HG03103 (cell line): Measurements from ENCODE around the gene CD86.

Experiments used
- ATAC-seq: cut with Tn5 transposase; IDR thresholded peaks from one replicate; pipeline ENCODE4 v1.9.1; 2021; ENCODE audit warnings: low read depth; ENCODE audit not compliant: unreplicated experiment

The CD86 gene

DNA sequence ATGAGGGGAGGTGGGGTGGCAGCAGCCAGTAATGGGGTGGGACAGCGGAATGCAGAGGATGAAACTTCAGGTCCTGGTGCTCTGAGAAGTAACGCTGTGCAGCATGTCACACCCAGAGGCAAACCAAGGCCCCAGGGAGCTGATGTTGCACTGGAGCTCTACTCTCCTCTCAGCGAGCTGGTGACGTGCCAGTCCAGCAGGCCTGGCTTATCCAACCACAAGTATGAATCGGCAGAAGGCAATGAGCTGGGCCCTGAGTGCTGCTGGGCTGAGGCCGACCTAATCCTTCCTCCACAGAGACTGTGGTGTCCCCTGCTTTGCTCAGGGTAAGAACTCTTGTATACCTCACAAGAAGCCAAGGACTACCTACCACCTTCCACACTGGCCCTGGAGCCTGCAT is 30.5 kb downstream of the CD86 start:
- no peak for ATAC-seq

DNA sequence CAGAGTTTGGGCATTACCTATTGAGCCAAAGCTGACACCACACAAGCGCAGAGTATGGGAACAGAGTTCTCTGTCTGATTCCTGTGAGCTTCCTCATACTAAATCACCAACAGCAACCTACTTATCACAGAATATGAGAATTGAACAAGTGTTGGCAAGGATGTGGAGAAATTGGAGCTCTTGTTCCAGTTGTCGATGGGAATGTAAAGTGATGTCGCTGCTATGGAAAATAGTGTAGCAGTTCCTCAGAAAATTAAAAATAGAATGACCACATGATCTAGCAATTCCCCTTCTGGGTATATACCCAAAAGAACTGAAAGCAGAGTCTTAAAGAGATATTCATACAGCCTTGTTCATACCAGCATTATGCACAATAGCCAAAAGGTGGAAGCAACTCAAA is 33.4 kb downstream of the CD86 start:
- ATAC-seq = no peak

DNA sequence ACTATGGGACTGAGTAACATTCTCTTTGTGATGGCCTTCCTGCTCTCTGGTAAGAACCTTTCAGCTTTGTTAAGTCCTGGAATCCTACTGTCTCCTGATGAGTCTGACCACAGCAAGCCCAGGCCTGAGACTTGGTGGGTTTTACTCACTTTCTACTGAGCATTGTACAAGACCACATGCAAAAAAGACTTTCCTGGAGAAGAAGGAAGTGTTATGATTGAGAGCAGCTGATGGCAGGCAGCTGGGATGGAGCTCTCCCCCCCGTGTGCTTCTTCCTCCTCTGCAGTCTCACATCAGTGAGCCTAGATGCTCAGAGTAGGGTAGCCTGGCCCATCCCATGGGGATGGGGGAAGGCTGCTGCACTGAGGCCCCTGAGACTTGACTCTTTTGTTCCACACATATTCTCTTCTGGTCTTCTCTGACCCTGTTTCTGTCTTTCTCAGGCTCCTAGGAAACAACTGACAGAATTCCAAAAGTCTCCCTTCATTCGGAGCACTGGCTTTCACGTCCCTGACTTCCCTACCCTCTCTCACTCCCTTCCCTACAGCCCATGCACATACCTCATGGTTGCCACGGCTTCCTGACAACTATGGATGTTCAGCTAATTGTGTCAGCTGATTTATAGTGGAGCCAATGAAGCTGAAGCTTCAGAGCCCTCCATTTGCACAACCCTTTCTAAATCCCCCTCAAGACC is 36.6 kb downstream of the CD86 start:
- ATAC-seq = peak; percentile 46

DNA sequence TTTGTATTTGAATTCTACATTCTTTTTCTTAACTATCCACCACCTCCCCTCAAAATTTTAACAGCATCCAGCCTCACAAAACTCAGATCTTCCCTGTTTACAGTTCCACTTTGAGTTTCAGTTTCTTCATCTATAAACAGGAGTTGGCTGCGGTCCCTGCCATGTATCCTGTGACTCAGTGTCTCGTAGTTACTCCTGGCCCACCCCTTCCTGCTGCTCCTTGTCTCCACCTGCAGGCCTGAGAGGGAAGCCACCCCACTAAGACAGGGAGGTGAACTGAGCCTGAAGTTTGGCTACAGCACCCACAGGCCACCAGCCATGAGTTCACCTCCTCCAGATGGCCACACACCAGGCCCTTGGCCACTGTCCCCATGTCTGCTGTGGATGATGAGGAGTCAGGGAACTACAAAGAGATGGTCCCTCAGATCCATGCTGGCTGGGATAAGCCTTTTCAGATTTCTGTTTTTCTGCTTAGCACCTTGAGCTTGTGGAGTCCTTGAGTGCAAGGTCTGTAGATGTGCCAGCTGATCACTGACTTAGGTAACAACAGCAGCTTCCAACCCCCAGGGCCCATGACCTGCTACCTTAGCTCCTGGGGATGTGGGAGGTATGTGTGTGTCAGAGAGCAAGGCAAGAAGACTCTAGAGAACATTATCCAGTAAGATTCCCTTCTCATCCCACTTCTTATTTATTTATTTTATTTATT is 37.5 kb downstream of the CD86 start:
- ATAC-seq = no peak

DNA sequence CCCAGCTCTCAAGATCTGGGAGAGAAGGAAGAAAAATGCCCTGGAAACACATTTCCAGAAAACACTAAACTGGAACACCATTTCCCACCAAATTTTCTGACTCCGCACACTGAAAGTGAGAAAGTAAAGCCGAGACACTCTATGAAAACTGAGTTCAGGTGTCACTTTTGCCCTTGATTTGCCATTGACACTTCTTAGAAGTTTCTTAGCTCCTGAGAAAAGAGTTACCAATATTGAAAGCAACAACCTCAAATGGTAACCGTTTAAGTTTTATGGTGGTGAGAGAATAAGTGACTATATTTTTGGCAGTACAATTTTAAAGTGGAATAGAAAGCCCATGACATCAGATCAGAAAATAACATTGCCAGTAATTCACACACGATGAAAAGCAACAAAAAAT is 39.0 kb downstream of the CD86 start:
- no peak for ATAC-seq

DNA sequence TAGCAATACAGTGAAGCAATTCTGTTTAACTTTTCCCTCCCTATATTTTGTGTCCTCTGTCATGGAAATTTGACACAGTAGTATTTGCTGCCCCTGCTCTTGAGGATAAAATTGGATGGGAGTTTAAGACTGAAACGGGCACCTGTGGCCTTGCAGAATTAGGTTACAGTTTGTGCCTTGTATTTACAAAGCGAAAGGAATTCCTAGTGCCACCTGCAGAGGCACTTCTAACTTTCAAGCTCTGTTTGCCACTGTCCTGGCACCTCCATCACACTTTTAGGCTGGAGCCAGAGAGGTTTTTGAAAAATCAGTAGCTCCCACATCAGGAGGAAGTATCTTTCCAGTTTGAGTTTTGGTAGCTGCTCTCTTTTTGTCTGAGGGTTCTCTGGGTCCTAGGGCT is 39.5 kb downstream of the CD86 start:
- ATAC-seq = no peak

DNA sequence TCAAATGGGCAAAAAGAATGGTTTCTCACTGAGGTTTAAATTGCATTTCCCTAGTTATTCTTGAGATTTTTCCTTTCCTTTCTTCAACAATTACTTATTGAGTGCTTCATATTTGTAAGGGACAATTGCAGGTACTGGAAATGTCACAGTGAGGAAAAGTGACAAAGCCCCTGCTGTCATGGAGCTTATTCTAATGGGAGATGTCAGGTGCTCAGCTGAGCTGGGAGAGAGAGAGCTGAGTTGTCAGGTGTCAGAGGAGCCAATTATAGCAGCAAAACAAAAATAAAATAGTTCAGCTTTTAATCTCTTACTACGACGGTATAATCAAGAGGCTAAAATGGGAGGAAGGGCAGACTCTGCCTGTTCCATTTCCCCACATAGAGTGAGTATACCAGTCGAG is 42.0 kb downstream of the CD86 start:
- no peak for ATAC-seq

DNA sequence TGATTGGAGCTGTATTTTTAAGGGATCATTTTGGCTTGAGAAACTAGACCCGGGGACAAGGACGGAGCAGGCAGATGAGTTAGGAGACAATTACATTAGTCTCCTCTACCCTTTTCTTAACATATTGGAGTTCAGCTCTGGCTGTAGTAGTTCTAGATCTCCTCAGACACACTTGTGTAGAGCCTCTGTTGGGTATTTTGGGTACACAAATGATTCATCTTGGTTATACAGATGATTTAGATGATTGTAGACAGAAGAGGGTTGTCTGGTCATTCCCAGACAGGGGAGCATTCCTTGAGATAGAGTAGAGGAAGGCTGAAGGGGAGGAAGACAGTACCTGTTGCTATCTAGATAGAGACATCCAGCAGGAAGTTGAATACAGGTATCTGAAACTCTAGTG is 43.4 kb downstream of the CD86 start:
- no peak for ATAC-seq

DNA sequence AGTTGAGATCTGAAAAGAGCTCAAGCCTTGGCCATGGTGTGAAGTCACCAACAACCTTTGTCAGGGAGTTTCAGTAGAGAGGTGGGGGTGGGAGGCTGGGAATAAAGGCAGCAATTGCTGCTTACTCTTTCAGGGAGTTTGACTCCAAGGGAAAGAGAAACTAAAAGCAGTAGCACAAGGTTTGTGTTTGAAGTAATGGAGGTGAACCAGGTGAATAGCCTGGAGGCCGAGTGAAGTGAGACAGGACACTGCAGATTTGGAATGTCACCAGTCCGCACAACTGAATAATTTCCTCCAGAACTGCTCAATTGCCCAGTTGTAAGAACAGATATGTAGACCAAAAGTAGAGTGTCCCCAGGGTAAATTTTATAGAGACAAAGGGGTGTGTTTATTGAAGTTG is 44.1 kb downstream of the CD86 start:
- no peak for ATAC-seq

DNA sequence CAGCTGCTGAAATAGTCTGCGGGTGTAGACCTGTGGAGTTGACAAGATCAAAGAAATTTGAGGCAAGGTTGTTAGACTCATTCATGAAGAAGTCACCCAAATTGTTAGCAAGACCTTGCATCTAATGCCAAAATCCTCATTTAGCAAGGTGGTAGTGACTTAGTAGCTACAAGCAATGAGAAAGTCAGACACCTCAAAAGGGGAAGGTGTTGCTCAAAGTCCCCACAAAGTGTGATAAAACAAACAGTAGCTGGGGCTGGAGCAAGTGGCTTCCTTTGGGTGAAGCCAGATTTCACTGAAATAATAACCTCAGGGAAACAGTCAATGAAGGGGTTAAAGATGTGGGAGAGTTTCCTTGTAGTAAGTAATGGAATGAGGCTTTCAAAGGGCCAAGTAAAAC is 44.9 kb downstream of the CD86 start:
- no peak for ATAC-seq

DNA sequence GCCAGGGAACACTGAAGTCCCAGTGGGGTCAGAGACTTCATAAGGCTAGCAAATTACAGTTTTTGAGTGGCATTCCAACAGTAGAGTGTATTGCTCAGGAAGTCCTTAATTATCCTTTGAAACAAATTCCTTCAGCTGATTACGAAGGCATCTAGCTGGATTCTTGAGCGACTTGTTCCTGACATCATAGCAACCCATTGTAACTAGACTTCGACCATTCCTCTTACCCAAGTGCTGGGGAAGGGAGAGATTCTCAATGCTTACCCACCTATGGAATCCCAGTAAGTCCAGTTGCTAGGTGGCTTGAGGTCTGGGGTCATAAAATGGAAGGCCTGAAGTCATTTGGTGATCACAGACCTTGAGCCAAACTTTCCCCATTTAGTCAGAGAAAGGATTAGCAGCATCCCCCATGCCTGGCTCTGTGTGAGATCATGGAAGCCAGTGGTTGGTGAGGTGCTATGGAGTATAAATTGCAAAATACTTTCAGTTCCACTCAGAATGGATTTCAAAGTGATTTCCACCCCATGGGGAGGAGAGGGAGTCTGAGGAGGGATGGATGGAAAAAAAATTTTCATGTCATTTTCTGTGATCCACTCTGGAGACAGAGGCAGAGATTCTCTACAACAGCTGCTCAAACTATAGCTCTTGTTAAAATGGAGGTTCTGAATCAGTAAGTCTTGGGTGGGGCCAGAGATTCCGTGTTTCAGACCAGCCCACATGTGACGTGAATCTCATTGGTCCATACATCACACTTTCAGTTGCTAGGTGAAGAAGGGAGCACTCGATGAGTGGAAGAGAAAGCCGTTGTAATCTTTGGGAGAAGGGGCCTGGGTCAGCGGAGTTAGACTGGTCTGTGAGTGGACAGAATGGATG is 45.7 kb downstream of the CD86 start:
- ATAC-seq = peak; percentile 43

DNA sequence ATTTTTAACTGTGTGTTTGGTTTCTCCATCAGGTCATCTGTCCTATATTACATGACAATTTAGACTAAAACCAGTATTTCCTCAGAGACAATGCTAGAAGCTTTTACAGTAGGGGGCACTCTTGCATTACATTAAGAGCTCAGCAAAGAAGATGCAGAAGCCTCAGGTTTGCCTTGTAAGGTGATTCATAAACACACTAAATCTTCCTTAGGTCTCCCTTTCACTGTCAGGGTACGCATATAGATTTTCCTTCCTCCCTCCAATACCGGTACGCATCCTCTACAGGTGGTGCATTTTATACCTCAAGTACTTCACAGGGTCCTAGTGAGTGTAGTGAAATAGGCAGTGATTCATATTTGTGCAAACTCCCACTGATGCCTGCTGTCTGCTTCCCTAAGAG is 46.5 kb downstream of the CD86 start:
- peak; percentile 50 for ATAC-seq

DNA sequence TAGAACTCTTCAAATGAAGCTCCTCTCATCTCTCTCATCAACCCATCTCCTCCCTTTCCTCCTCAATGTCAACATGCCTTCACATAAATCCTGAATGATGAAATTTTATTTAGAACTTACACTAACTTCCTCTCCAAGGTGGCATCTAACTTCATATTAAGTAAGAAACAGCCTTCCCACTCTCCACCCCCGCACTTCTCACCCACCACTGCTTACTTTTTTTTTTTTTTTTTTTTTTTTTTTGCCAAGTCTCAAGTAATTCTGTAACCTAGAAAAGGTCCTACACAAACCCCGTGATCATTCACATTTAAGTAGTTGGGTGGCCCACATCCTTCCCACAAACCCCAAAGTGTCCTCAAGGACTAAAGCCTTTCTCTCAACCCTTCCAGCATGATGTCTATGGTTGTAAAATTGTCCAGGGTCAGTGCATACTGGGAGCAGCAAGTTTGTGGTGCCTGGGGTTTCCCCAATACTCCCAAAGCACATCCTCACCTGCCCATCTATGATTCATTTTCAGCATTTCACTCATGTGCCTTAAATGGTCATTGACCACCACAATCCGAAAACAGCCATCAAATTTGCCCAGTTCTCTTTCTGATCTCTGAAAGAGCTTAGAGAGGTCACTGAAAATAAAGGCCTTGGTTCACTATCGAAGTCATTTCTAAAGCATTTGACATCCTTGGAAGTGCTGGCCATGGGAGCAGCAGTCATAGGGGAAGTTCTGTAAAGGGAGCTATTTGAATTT is 47.2 kb downstream of the CD86 start:
- peak; percentile 37 for ATAC-seq

DNA sequence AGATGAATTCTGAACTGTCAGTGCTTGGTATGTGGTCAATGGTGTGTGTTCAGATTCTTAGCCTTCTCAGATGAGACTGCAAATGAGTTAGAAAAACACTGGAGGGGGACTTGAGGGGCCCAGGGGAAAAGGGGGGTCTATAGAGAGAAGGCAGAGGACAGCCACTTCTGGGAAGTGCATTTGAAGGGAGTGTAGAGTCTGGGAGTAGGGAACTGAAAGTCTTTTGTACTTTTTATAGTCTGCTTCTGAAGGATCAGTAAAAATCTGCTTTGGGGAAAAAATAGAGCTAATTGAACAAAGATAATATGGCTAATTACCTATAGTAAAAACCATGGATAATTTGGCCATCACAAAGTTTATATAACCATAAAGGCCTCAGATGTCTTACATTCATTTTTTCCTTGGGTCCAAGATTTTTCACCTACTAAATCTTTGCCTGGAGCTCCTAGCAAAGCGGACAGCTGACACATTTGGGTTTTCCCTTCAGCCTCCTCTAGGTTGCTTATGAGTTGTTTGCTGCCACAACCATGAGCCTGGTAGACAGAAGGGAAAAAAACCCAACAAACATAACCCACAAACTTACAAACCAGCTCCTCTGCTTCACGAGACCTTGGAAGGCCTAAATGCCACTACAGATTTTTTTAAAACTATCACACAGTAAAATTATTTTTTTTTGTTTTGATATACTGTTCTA is 48.8 kb downstream of the CD86 start:
- no peak for ATAC-seq

DNA sequence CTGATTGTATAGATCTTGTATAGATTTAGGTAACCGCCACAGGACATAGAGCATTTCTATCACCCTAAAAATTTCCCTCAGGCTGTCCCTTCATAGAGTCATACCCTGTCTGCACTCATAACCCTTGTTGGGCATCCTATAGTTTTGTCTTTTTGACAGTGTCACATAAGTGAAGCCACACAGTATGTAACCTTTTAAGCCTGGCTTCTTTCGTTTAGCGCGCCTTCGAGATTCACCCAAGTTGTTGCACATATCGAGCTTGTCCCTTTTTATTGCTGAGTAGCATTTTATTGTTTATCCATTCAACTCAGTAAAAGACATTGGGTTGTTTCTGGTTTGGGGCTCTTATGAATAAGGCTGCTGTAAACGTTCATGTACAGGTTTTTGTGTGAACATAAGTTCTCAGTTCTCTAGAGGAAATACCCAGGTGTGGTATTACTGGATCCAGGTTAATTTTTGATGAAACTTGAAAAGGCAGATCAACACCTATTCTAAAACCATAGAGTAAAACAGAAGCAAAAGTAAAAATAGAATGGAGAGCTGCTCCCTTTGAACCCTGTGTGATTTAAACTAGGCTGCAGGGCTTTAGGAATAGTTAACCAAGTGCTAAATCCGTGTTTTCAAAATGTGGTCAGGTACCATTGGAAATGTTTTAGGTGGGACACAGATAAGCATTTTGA is 49.5 kb downstream of the CD86 start:
- no peak for ATAC-seq

DNA sequence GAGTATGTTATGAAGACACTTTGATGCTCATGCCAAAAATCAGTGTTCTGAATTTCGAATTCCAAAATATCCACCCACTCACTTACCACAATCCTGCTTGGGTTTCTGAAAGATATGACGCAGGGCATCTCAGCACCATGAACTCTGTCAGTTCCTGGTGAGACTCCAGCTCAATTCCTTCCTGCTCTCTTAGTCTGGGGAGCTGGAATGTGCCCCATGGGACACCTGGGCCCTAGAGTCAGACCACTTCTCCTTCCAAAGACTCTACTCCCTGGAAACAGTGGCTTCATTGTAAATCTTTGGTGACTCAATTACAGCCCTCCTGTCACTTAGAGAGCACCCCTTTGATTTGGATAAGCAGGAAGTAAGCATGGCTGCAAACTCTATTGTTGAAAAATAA is 50.5 kb downstream of the CD86 start:
- ATAC-seq = no peak

DNA sequence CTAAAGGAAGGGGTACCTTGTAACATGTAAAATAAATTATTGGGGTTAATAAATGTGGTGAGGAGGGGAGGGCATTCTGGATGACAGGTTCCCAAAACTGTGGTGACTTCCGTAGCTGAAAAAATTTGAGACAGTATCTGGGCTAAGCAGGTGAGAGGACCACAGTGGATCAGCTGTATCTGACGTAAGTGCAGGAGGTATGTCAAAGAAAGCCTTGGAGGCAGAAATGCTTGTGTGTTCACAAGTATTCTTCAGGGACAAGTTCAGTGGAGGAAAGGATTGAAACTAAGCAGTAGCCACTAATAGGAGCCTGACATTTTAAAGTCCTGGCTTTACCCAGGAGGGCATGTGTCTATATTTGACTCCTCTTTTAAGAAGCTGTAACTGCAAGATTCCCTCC is 52.0 kb downstream of the CD86 start:
- ATAC-seq = no peak

DNA sequence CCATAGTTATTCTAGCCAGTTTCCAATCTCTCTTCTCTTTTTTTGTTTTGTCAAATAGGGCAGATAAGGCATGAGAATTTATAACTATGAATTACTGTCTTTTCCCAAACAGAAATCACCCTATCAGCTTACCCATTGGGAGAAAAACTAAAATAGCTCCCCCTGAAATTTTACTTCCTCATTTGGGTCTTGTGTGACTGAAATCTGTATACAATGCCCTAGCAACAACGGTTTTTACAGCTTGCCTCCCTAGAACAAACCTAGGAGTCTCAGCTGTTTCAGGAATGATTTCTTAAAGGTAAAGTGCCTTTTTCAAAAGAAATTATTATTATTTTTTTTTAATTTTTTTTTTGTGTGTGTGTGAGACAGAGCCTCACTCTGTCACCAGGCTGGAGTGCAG is 56.8 kb downstream of the CD86 start:
- ATAC-seq = no peak

DNA sequence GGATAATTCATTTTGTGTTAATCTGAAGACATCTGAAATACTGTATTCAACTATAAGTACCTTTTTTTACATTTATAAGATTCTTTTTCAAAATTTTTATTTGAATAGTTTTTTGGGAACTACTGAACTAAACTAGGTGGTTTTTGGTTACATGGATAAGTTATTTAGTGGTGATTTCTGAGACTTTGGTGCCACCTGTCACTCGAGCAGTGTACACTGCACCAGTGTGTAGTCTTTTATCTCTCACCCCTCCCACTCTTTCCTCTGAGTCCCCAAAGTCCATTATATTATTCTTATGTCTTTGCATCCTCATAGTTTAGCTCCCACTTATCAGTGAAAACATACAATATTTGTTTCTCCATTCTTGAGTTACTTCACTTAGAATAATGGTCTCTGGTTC is 57.6 kb downstream of the CD86 start:
- ATAC-seq = no peak

DNA sequence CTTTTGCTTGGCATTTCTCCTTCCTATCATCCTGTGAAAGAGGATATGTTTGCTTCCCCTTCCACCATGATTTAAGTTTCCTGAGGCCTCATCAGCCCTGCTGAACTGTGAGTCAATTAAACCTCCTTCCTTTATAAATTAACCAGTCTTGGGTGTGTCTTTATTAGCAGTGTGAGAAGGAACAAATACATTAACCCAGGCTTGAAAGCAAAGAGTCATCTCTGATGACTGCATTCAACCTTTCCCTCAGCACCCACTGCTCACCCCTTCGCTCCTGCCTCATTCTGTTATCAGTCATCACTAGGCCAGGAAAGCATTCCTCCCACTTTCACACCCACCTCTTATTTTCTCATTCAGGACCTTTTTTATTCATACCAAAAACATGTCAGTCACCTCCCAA is 68.7 kb downstream of the CD86 start:
- ATAC-seq = no peak
